ENCODE measurements around the gene ACKR4. TPM values are rescaled to one million over a fixed set of nuclear protein-coding genes. Genes with fewer than 3 reads are reported as not detected.

Gene ACKR4
- total and polyA plus RNA-seq, 12 donors, result 0.36 to 2.4 (median 1.5) TPM

DNA sequence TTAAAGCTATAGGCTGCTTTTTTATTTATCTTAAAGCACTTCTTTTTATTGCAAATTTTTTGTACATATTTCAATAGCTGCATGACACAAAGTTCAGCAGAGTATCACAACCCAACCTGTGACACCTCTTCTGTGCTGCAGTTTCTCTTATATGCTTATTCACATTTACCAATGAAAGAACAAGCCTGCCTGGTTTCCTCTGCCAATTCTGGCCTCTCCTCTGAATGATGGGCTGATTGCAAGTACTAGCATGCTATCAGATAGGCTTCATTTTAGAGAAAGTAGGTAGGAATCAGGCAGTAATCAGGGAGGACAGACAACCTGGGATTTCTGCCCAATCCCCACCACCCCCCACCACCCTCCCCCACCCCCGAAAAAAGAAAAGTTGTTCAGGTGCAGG, 26.6 kb downstream of the ACKR4 start:
- Histone ChIP-seq H3K4me3 (no peak overlapping the region), H3K4me1 (replicated peaks in 1 of 2) (peaks cover 0 to 11% of the 10 kb centered on the region in 2 donors), H3K9me3 (replicated peaks in 1 of 3) (no peaks in the 10 kb centered on the region), H3K36me3 (replicated peaks in 1 of 2) (peaks cover 0 to 10% of the 10 kb centered on the region in 2 donors), H3K27ac (no peak overlapping the region), H3K27me3 (no peaks in the 10 kb centered on the region)
- TF ChIP-seq, protein P1, sequence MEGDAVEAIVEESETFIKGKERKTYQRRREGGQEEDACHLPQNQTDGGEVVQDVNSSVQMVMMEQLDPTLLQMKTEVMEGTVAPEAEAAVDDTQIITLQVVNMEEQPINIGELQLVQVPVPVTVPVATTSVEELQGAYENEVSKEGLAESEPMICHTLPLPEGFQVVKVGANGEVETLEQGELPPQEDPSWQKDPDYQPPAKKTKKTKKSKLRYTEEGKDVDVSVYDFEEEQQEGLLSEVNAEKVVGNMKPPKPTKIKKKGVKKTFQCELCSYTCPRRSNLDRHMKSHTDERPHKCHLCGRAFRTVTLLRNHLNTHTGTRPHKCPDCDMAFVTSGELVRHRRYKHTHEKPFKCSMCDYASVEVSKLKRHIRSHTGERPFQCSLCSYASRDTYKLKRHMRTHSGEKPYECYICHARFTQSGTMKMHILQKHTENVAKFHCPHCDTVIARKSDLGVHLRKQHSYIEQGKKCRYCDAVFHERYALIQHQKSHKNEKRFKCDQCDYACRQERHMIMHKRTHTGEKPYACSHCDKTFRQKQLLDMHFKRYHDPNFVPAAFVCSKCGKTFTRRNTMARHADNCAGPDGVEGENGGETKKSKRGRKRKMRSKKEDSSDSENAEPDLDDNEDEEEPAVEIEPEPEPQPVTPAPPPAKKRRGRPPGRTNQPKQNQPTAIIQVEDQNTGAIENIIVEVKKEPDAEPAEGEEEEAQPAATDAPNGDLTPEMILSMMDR (IDR thresholded peaks at IDR 0.05), result no peak
- no peak for TF ChIP-seq POLR2A (IDR thresholded peaks at IDR 0.05)
- 97 to 100% (median 100%) methylated on average over 1 of the region's 1 CpG for WGBS, 4 donors
- intact Hi-C loops (cut with DNase I), result no loop called here
- DNase-seq, result no peak

GRCh38 chr3:132624790-132625189, 27.7 kb downstream of the ACKR4 start:
- Histone ChIP-seq H3K36me3 (replicated peaks in 1 of 2) (peaks cover 0 to 10% of the 10 kb centered on the region in 2 donors), H3K4me1 (replicated peaks in 1 of 2) (peaks cover 0 to 11% of the 10 kb centered on the region in 2 donors), H3K4me3 (no peak overlapping the region), H3K27me3 (no peaks in the 10 kb centered on the region), H3K27ac (no peak overlapping the region), H3K9me3 (replicated peaks in 1 of 3) (no peaks in the 10 kb centered on the region)
- intact Hi-C loops (cut with DNase I), result no loop called here
- 96 to 97% (median 97%) methylated on average over 7 of the region's 7 CpGs for WGBS, 4 donors
- TF ChIP-seq, protein P1 (IDR thresholded peaks at IDR 0.05), result no peak
- TF ChIP-seq POLR2A (IDR thresholded peaks at IDR 0.05), result no peak
- DNase-seq, result no peak

GRCh38 chr3:132625613-132626012, 28.5 kb downstream of the ACKR4 start:
- Histone ChIP-seq H3K4me1 (replicated peaks in 1 of 2) (peaks cover 0 to 11% of the 10 kb centered on the region in 2 donors), H3K27me3 (no peaks in the 10 kb centered on the region), H3K36me3 (replicated peaks in 1 of 2) (peaks cover 0 to 10% of the 10 kb centered on the region in 2 donors), H3K27ac (no peak overlapping the region), H3K9me3 (replicated peaks in 1 of 3) (no peaks in the 10 kb centered on the region), H3K4me3 (no peak overlapping the region)
- WGBS, 4 donors, result 89 to 100% (median 91%) methylated on average over 1 of the region's 1 CpG
- intact Hi-C loops (cut with DNase I), result no loop called here
- no peak for TF ChIP-seq POLR2A (IDR thresholded peaks at IDR 0.05)
- TF ChIP-seq, protein P1 (IDR thresholded peaks at IDR 0.05), result no peak
- no peak for DNase-seq

DNA sequence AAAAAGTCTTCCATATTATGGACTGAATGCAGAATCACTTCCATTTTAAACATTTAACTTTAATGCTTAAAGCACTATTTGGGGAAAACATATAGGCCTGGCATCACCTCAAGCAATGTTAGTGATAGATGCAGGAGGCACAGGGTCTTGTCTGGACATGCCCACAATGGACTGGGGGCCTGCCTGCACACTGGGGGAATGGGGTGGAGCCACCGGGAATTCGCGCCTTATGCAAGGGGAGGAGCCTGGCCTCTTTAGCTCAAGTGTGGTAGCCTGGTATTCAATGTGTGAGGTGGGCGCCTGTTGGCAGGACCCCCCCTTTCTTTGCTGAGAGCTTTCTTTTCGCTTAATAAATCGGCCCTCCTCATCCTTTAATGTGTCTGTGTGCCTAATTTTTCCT, 29.9 kb downstream of the ACKR4 start:
- Histone ChIP-seq H3K36me3 (replicated peaks in 1 of 2) (peaks cover 0 to 13% of the 10 kb centered on the region in 2 donors), H3K27ac (no peak overlapping the region), H3K27me3 (no peaks in the 10 kb centered on the region), H3K9me3 (replicated peaks in 1 of 3) (no peaks in the 10 kb centered on the region), H3K4me3 (no peak overlapping the region), H3K4me1 (replicated peaks in 1 of 2) (peaks cover 0 to 11% of the 10 kb centered on the region in 2 donors)
- 92 to 96% (median 94%) methylated on average over 6 of the region's 6 CpGs for WGBS, 4 donors
- DNase-seq, result no peak
- TF ChIP-seq POLR2A (IDR thresholded peaks at IDR 0.05), result no peak
- TF ChIP-seq, protein P1 (IDR thresholded peaks at IDR 0.05), result no peak
- intact Hi-C loops (cut with DNase I), result no loop called here

Data from adrenal gland (tissue), 12 donors.